Fibroblast of skin of right quadriceps (primary cell): ENCODE results near the gene CREB5.
"Not testable (repeated sequence)": the region's sequence is repeated elsewhere in the genome, so short reads cannot be mapped to it uniquely, and the experiment has no call there.

ENCODE experiments used
- DNase-seq: peaks from one replicate; pipeline ENCODE4 v3.0.0-alpha.2; 2013

The CREB5 gene, protein sequence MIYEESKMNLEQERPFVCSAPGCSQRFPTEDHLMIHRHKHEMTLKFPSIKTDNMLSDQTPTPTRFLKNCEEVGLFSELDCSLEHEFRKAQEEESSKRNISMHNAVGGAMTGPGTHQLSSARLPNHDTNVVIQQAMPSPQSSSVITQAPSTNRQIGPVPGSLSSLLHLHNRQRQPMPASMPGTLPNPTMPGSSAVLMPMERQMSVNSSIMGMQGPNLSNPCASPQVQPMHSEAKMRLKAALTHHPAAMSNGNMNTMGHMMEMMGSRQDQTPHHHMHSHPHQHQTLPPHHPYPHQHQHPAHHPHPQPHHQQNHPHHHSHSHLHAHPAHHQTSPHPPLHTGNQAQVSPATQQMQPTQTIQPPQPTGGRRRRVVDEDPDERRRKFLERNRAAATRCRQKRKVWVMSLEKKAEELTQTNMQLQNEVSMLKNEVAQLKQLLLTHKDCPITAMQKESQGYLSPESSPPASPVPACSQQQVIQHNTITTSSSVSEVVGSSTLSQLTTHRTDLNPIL

GRCh38 chr7:28411876-28412662 is at the start of gene CREB5:
TSS of gene CREB5 (plus strand) at chr7:28412518. CDS start at chr7:28412915, 397 bp downstream.
- peak; percentile 39 for DNase-seq

DNA sequence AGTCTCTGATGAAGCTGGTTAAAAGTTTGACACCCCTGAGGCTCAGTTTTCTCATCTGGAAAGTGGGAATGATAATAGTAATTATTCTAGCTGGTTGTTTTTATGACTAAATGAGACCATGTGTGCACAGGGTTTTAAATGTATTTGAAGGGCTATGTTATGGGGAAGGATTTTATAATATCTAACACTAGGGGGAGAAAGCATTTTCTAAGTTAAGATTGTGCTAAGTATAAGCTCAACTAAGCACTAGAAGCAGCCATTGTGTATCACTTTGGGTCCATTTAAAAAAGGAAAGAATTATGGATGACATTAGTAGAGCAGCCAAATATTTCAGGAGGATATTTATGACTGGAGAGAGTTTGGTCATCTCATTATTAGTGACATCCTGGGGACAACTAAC is 49.5 kb upstream of the CREB5 start:
- no peak for DNase-seq

GRCh38 chr7:28364082-28364481 is 48.2 kb upstream of the CREB5 start:
- DNase-seq: no peak

DNA sequence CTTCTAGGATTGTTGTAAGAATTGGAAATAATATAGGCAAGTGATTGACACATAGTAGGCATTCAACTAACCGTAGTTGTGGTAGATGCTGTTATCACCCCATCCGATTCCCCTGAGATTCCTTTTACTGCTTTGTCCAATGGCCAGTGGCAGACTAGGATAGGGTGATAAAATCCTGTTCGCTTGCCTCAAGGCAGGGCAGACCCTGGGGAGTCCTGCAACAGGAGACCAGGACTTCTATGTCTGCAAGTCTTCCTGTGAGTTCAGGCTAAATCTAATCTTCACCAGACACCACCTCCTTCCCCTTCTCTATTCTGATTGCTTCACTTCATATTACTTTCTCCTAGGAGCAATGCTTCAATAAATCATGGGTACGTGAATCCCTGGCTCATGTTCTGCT is 42.8 kb upstream of the CREB5 start:
- DNase-seq: no peak

GRCh38 chr7:28371846-28372245 is 40.5 kb upstream of the CREB5 start:
- DNase-seq: no peak

DNA sequence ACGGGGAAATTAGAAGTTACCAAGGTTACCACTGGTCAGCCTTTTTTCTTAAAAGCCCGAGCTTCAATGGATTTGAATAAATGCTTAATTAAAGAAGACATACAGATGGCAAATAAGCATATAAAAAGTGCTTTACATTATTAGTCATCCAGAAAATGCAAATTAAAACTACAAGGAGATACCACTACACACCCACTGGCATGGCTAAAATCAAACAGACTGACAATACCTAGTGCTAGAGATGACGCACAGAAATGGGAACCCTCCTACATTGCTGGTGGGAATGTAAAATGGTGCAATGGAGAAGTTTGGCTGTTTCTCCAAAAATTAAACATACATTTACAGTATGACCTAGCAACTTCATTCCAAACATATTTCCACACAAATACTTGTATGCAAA is 38.3 kb upstream of the CREB5 start:
- no peak for DNase-seq

DNA sequence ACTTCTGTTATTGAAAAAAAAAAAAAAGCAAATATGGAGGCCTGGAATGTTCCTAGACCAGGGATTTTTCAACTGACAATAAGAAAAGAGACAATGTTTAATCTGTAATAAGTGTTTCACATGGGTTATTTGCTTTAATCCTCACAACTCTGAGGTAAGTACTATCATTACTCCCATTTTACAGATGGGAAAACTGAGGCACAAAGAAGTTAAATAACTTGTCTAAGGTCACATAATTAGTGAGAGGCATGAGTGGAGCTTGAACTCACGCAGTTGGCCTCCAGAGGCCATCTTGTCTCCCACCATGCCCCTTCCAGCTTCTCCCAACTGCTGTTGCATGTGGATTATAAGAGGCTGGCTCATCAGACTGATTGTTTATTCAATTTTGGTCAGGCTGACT is 36.6 kb upstream of the CREB5 start:
- no peak for DNase-seq

DNA sequence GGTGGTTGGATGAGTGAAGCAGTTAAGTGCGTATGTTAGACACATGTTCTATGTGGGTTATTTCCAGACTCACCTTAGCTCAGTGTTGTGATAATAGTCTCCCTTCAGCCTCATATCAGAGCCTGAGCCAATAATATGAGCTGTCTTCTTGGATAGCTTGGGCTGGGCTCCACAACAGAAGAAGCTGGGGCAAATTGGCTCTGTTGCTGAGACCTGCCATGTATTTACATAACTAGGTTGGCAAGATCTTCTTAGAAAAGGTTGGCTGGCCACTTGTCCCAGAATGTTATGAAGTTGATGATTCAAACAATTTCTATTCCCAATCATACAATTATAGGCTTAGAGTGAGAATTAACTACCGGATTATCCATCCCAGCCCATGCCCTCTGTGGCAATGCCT is 35.7 kb upstream of the CREB5 start:
- DNase-seq: no peak

DNA sequence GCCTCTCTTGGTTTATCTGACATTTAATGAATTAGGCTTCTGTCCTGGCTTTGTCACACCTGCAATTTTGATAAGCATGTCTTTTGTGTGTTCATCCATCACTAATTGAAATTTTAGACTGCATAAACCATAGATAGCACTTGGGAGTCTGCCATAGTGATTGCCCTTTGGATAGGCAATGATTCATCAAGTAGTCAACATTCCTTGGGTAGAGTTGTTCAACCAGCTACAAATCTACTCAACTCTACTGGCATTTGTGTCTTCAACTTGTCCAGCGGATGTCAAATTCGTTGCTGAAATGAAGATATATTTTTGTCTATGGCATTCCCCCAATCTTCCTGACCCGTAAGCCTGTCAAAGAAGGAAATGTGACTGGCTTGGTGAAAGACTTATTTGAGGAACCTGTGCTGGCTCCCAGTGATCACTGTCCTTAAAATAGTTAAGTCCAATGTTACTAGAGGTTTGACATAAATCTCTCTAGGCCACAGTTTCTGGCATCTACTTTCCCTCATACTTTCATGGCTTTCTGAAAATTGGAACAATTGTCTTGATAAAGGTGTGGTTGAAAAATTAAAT is 33.7 kb upstream of the CREB5 start:
- no peak for DNase-seq

GRCh38 chr7:28381466-28381865 is 30.9 kb upstream of the CREB5 start:
- DNase-seq: no peak

DNA sequence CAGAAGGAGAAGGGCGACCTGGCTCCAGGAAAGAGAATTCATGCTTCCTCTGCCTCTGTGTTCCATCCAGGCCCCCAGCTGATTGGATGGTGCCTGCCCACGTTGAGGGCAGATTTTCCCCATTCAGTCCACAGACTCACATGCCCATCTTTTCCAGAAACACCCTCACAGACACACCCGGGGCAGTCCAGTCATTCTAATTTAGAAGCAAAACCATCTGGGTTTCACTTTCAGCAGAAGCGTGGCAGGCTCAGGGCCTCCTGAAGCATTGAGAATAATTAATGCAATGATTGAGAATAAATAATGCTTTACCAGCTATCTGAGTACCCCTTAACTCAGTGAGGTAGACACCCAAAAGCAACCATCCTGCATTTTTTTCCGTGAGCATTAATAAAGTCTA is 30.2 kb upstream of the CREB5 start:
- no peak for DNase-seq

DNA sequence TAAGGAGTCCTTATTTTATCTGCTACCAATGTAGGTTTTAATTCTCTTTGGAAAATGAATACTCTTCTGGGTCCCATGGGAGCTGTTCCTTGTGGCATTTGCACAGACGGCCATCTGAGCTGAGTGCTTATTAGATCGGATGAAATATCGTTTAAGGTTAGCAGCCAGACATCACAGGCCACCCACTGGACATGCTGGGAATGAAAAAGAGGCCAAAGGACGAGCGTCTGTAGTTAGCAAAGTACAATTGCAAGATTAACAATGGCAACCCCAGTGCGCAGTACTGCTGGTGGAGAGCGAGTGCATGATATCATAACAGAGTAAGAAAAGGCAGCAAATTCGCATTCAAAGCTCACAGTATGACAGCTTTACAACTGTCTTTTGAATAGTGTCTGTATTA is 28.3 kb upstream of the CREB5 start:
- no peak for DNase-seq

GRCh38 chr7:28389504-28390395 is 22.6 kb upstream of the CREB5 start:
- DNase-seq: peak; percentile 75

DNA sequence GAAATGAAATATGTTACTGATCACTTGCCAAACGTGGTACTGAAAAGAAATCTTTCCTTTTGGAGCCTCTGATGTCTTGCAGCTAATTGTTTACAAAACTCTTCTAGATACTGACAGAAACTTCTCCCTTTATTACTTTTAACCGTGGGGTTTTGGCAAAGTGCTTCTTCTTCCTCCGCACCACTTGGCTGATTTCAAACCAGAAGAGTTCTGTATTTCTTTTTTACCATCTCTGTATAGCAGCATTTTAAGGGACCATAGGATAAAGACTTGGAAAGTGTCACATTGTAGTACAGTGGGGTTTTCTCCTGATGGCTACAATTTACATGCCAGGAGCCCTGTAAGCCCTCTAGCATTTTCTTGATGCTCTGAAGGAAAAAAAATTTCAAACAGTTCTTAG is 21.9 kb upstream of the CREB5 start:
- no peak for DNase-seq

DNA sequence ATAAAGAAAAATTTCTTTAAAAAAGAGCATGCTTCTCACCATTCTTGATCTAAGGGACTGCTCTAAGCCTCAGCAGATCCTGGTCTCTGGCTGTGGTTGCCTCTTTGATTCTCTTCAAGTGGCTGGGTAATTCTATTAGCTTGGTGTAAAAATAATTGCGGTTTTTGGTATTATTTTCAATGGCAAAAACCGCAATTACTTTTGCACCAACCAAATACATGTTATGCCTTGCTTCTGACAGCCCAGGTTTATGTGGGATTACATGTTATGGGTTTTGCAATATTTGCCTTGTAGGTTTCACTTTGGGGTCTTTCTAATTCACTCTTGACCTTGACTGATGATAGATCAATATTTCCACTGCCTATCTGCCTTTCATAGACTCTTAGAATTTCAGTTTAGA is 20.0 kb upstream of the CREB5 start:
- no peak for DNase-seq

- DNase-seq: no peak
Observed at GRCh38 chr7:28395404-28395803, 16.9 kb upstream of the CREB5 start.

DNA sequence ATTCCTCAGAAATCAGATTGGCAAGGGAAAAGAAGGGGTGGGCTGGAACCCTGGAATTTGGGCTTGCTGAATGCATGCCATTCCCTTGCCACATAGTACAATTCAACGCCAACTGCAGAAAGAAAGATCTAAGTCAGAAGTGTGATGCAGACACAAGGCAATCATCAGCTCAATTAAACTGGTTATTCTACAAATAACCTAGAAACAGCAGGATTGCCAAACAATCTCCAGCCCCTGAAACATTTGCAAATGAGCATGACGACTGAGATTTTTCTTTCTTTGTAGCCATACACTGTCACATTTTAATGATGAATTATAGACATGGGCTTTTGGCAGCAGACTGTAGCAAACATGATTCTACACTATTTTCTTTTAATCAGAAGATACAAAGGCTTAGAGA is 16.5 kb upstream of the CREB5 start:
- DNase-seq: peak; percentile 32

GRCh38 chr7:28397141-28397540 is 15.2 kb upstream of the CREB5 start:
- no peak for DNase-seq

DNA sequence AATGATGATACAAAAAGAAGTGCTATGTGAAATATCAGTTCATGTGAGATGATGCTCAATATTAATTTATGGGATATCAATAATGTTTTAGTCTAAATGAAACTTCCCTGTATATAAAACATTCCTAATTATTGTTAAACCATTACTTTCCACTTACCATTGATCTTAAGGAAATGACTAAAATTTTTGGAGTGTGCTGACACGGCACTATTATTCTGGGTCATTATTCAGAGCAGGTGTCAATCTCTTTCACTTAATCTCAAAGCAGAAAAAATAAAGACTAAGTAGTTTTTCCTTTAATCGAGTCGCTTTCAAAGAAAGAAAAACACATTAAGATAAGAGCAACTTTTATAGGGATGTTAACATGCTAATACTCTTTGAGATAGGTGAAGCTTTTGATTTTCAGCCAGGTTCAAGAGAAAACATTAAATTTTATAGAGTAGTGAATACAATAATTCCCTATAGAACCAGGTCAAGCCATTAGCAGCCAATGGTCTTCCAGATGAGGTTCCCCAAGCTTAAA is 11.4 kb upstream of the CREB5 start:
- no peak for DNase-seq

GRCh38 chr7:28401567-28401966 is 10.8 kb upstream of the CREB5 start:
- DNase-seq: not testable (repeated sequence)

DNA sequence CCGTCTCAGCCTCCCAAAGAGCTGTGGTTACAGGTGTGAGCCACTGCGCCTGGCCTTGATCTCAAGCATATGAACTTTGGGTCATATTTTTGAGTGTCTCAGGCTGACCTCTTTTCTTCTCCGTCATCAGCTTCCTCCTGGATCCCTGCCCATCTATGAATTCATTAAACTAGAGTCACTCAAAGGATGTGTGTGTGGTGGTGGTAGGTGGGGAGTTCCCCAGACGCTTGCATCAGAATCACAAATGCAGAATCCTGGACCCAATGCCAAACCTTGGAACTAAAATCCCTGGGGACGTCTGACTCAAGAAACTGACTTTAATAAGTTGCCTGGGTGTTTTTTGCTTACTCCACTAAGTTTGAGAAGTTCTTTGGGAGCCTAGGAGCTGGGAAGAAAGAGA is 6.7 kb upstream of the CREB5 start:
- peak; percentile 97 for DNase-seq

GRCh38 chr7:28406192-28406591 is 6.1 kb upstream of the CREB5 start:
- peak; percentile 33 for DNase-seq
